ENCODE results near the gene STRAP.

- no peak for TF ChIP-seq EP300 (IDR thresholded peaks at IDR 0.05)
- no peak for TF ChIP-seq CTCF (IDR thresholded peaks at IDR 0.05)
- no peak for TF ChIP-seq POLR2A (IDR thresholded peaks at IDR 0.05)
Measured at GRCh38 chr12:15846887-15847286, 35.3 kb upstream of the STRAP start.
